GM21786 (cell line): ENCODE results near the gene SNED1.

Experiments
- ATAC-seq: cut with Tn5 transposase; IDR thresholded peaks from one replicate; pipeline ENCODE4 v1.9.1; 2021; ENCODE audit not compliant: unreplicated experiment

SNED1 gene

GRCh38 chr2:240991378-240992263 lies 6.8 kb upstream of the SNED1 start:
- no peak for ATAC-seq

- no peak for ATAC-seq
Observed at GRCh38 chr2:240992572-240993291, 5.7 kb upstream of the SNED1 start.

GRCh38 chr2:240993446-240994170 lies 4.8 kb upstream of the SNED1 start:
- ATAC-seq = no peak

GRCh38 chr2:240994171-240994896 lies 4.1 kb upstream of the SNED1 start:
- ATAC-seq = no peak

- ATAC-seq = no peak
Observed at GRCh38 chr2:240995041-240996021, 3.1 kb upstream of the SNED1 start.

GRCh38 chr2:240996161-240996833 lies 2.1 kb upstream of the SNED1 start:
- no peak for ATAC-seq

GRCh38 chr2:240996834-240997140 lies 1.6 kb upstream of the SNED1 start:
- no peak for ATAC-seq

GRCh38 chr2:240997141-240997855 lies 1.1 kb upstream of the SNED1 start:
- ATAC-seq = no peak

GRCh38 chr2:240998706-240998994 lies 232 bp downstream of the SNED1 start:
- no peak for ATAC-seq

GRCh38 chr2:240998995-240999791 lies 775 bp downstream of the SNED1 start:
- no peak for ATAC-seq

GRCh38 chr2:240999873-241000541 lies 1.6 kb downstream of the SNED1 start:
- ATAC-seq = no peak

GRCh38 chr2:241000831-241001321 lies 2.5 kb downstream of the SNED1 start:
- no peak for ATAC-seq

GRCh38 chr2:241001413-241002274 lies 3.2 kb downstream of the SNED1 start:
- no peak for ATAC-seq

- ATAC-seq = no peak
Observed at GRCh38 chr2:241002275-241003046, 4.0 kb downstream of the SNED1 start.

- ATAC-seq = no peak
Observed at GRCh38 chr2:241003047-241003360, 4.6 kb downstream of the SNED1 start.

GRCh38 chr2:241003369-241003768 lies 5.0 kb downstream of the SNED1 start:
- ATAC-seq = no peak
